ENCODE results near the gene RABL2A.
"Not testable (repeated sequence)": the region's sequence is repeated elsewhere in the genome, so short reads cannot be mapped to it uniquely, and the experiment has no call there.

The RABL2A gene

GRCh38 chr2:113686537-113686936 is 59.5 kb downstream of the RABL2A start:
- H3K79me2 ChIP-seq (ENCODE audit: insufficient read depth, low read length) = no peaks in the 10 kb centered on the region
- H3K4me2 ChIP-seq (ENCODE audit: low read depth, low read length, poor library complexity, severe bottlenecking) = no peak overlapping the region
- no peak overlapping the region for H3K4me3 ChIP-seq (ENCODE audit: low read length, poor library complexity, severe bottlenecking)
- no peaks in the 10 kb centered on the region for H3K4me1 ChIP-seq (ENCODE audit: insufficient read depth, low read length, poor library complexity, severe bottlenecking)
- no peaks in the 10 kb centered on the region for H3K9me3 ChIP-seq (ENCODE audit: insufficient read depth, low read depth, low read length)
- TF ChIP-seq CTCF (conservative IDR thresholded peaks at IDR 0.05; ENCODE audit: low read length) (no peak), EZH2phosphoT487 (IDR thresholded peaks at IDR 0.05; ENCODE audit: borderline replicate concordance) (no peak)
- H3F3A ChIP-seq (ENCODE audit: low read depth) = no peaks in the 10 kb centered on the region
- no peak overlapping the region for H3K9ac ChIP-seq (ENCODE audit: low read depth, low read length, poor library complexity, severe bottlenecking)
- H3K9me2 ChIP-seq (replicated peaks; ENCODE audit: low read depth, low read length) = no peaks in the 10 kb centered on the region
- no peaks in the 10 kb centered on the region for H4K20me1 ChIP-seq (ENCODE audit: insufficient read depth, low read length, poor library complexity, severe bottlenecking)
- no peaks in the 10 kb centered on the region for H3K36me3 ChIP-seq (ENCODE audit: insufficient read depth, low read length)
- no peaks in the 10 kb centered on the region for H3K27me3 ChIP-seq (ENCODE audit: insufficient read depth, low read length, poor library complexity, severe bottlenecking)
- no peak overlapping the region for H2AFZ ChIP-seq (ENCODE audit: low read length)

GRCh38 chr2:113690871-113691270 is 63.8 kb downstream of the RABL2A start:
- H3K4me1 ChIP-seq (ENCODE audit: insufficient read depth, low read length, poor library complexity, severe bottlenecking) = peaks cover 21% of the 10 kb centered on the region
- H2AFZ ChIP-seq (ENCODE audit: low read length); H3K4me2 ChIP-seq (ENCODE audit: low read depth, low read length, poor library complexity, severe bottlenecking); H3K9me2 ChIP-seq (replicated peaks; ENCODE audit: low read depth, low read length); H3K4me3 ChIP-seq (ENCODE audit: low read length, poor library complexity, severe bottlenecking); H3K79me2 ChIP-seq (ENCODE audit: insufficient read depth, low read length); H3K27me3 ChIP-seq (ENCODE audit: insufficient read depth, low read length, poor library complexity, severe bottlenecking); H3K9ac ChIP-seq (ENCODE audit: low read depth, low read length, poor library complexity, severe bottlenecking); H3F3A ChIP-seq (ENCODE audit: low read depth); H3K9me3 ChIP-seq (ENCODE audit: insufficient read depth, low read depth, low read length); H3K36me3 ChIP-seq (ENCODE audit: insufficient read depth, low read length); H4K20me1 ChIP-seq (ENCODE audit: insufficient read depth, low read length, poor library complexity, severe bottlenecking): not testable (repeated sequence)
